ENCODE results near the gene NKAIN2. TPM values are rescaled to one million over a fixed set of nuclear protein-coding genes. Genes with fewer than 3 reads are reported as not detected.
"Not testable (repeated sequence)": the region's sequence is repeated elsewhere in the genome, so short reads cannot be mapped to it uniquely, and the experiment has no call there.

Gene NKAIN2
- polyA plus RNA-seq, 1 donor from 2014 or later = not detected

DNA sequence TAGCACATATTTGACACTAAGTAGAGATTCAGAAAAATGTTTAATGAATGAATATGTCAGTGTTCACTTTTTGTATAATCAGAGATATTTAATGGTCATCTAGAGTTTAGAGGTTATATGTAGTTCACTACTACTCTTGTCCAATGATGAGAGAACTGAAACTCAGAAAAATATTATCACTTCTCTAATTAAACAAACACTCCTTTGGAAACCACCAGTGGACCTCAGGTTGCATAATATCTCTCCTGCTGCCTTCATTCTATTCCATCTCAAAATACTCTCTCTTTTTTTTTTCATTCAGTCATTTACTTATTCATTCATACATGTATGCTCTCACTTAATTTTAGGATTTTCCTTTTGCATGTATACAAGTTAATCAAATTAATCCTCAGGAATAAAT is 735.4 kb downstream of the NKAIN2 start:
- peaks cover 0 to 4% (median 0%) of the 10 kb centered on the region in 3 donors for H3K9me3 Mint-ChIP-seq
- no peak overlapping the region for H3K27ac Mint-ChIP-seq
- H3K4me1 Mint-ChIP-seq = no peaks in the 10 kb centered on the region
- H3K27me3 Mint-ChIP-seq = no peaks in the 10 kb centered on the region
- no peak overlapping the region for H3K4me3 Mint-ChIP-seq
- no peaks in the 10 kb centered on the region for H3K36me3 Mint-ChIP-seq

DNA sequence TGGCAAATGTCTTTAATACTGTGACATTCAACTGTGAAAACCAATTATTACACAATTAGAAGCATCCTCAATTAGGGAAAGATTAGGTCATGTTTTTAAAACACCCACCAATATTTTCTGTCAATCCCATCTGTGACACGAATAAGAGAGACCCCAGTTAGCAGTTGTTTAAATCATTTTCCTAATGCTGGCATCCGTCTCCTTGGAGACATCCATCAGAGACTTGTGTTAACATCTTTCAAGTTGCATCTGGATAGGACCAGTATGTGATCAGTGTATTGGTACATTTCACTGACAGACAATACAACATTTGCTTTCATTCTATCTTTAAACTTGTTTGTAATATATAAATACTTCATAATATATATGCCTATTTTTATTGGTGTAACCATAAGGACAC is 737.9 kb downstream of the NKAIN2 start:
- H3K27ac Mint-ChIP-seq = no peak overlapping the region
- H3K4me1 Mint-ChIP-seq = no peaks in the 10 kb centered on the region
- H3K4me3 Mint-ChIP-seq = no peak overlapping the region
- no peaks in the 10 kb centered on the region for H3K27me3 Mint-ChIP-seq
- H3K36me3 Mint-ChIP-seq = no peaks in the 10 kb centered on the region
- H3K9me3 Mint-ChIP-seq = peaks cover 0 to 4% (median under 1%) of the 10 kb centered on the region in 3 donors

GRCh38 chr6:124546601-124547000 is 742.9 kb downstream of the NKAIN2 start:
- H3K36me3 Mint-ChIP-seq = no peaks in the 10 kb centered on the region
- H3K4me3 Mint-ChIP-seq = no peak overlapping the region
- H3K9me3 Mint-ChIP-seq = peaks cover 0 to 8% (median 0%) of the 10 kb centered on the region in 3 donors
- H3K4me1 Mint-ChIP-seq = no peaks in the 10 kb centered on the region
- no peaks in the 10 kb centered on the region for H3K27me3 Mint-ChIP-seq
- H3K27ac Mint-ChIP-seq = no peak overlapping the region

DNA sequence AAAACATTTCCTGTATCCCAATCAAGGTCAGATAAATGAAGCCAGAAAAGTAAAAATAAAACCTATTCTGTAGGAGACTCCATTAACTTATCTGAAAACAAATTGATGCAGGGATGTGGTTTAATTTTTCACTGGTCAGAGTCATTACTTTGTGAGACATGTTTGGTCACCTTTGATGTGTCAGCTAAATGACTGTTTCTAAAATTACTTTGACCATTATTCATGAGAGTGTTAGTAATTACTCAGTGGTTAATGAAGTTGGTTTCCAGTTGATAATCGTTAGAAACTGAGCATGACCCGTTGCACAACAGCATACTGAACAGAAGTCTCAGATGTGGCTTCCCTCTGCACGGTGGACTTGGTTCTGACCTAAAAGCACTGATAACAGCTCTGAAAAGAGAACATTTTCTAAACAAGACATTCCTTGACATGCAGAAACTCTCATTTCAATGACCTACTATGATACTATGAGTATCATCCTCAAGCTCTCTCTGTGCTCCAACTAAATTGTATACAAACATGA is 748.1 kb downstream of the NKAIN2 start:
- Mint-ChIP-seq H3K9me3 (peaks cover 0 to 7% (median 6%) of the 10 kb centered on the region in 3 donors), H3K4me3 (no peak overlapping the region), H3K27ac (no peak overlapping the region), H3K27me3 (no peaks in the 10 kb centered on the region), H3K4me1 (no peaks in the 10 kb centered on the region), H3K36me3 (no peaks in the 10 kb centered on the region)

DNA sequence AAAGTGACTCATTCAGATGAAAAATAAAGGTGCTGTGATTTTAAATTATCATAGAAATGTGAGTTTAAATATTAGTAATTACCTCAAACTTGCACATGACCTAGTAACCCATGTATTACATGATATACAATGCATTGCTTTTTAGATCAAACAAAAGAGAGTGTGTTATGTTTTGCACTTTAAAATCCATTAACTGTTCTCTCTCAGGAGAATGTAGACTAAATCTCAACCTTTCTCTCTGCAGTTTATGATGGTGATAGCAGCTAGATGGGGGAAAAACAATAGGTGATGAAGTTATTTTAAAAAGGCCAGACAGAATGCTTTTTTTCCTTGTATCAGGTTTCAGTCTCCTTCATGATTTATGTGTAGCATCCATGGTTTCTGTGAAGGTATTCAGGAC is 754.2 kb downstream of the NKAIN2 start:
- Mint-ChIP-seq H3K4me3 (no peak overlapping the region), H3K4me1 (no peaks in the 10 kb centered on the region), H3K9me3 (peaks cover 0 to 17% (median 2%) of the 10 kb centered on the region in 3 donors), H3K27me3 (no peaks in the 10 kb centered on the region), H3K27ac (no peak overlapping the region), H3K36me3 (no peaks in the 10 kb centered on the region)

- H3K27ac Mint-ChIP-seq, H3K27me3 Mint-ChIP-seq, H3K4me1 Mint-ChIP-seq, H3K4me3 Mint-ChIP-seq, H3K36me3 Mint-ChIP-seq: not testable (repeated sequence)
- H3K9me3 Mint-ChIP-seq = peaks cover 0 to 22% (median 3%) of the 10 kb centered on the region in 3 donors
Measured at GRCh38 chr6:124560078-124560477, 756.4 kb downstream of the NKAIN2 start.

DNA sequence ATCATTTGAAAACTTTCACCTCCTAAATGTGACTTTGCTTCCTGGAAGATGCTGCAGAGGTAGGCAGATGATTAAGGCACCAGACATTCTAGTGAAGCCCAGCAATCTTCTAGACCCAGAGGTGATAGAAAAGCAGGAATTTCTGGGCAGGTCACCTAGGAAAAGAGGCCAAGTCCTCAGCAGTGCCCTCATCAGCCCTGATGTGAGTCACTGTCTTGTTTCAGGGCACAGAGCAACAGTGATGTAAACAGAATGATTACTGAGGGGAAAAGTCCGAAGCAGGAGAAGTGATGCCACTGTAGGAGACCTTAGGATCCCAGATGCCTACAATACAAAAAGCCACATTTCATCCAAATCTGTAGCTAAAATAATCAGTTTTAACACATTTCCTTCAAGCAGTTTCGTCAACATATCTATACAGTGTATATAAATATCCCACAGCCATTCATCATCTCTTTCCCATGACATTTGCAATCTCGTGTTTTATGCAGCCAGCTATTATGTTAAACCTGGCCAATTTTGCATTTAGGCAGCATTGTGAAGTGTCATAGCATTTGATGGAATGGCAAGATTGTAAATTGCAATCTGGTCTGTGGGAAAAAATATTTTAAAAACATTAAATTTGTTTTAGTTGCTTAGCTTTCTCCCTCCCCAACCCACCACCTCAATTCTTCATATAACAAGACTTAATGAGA is 757.4 kb downstream of the NKAIN2 start:
- Mint-ChIP-seq H3K9me3 (peaks cover under 1 to 21% (median 8%) of the 10 kb centered on the region in 3 donors), H3K4me1 (no peaks in the 10 kb centered on the region), H3K27ac (no peak overlapping the region), H3K27me3 (no peaks in the 10 kb centered on the region), H3K4me3 (no peak overlapping the region), H3K36me3 (no peaks in the 10 kb centered on the region)

DNA sequence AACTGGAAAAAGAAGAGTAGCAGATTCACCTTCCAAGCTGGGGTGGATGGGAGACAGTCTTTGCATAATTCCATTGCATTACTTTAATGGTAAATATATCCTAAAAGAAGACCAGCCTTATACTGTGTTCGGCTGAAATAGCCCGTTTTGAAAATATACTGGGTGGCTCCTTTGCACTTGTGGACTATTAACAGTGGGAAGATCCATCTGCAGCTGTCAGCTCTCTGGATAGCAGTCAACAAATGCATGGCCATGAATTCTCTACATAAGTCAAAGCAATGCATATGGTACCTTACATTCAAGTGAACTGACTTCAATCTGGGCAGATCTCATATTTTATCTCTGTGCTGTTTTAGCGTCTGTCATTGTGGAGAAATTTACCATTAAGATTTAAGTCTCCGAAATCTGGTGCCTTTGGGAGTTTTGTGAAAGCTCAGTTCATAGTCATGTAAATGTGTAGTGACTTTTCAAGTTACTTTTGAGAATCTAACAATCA is 758.0 kb downstream of the NKAIN2 start:
- Mint-ChIP-seq H3K27me3 (no peaks in the 10 kb centered on the region), H3K36me3 (no peaks in the 10 kb centered on the region), H3K4me3 (no peak overlapping the region), H3K4me1 (no peaks in the 10 kb centered on the region), H3K9me3 (peaks cover 3 to 15% (median 8%) of the 10 kb centered on the region in 3 donors), H3K27ac (no peak overlapping the region)

GRCh38 chr6:124564125-124564524 is 760.5 kb downstream of the NKAIN2 start:
- not testable (repeated sequence) for H3K36me3 Mint-ChIP-seq, H3K4me3 Mint-ChIP-seq, H3K9me3 Mint-ChIP-seq, H3K27me3 Mint-ChIP-seq, H3K4me1 Mint-ChIP-seq, H3K27ac Mint-ChIP-seq

DNA sequence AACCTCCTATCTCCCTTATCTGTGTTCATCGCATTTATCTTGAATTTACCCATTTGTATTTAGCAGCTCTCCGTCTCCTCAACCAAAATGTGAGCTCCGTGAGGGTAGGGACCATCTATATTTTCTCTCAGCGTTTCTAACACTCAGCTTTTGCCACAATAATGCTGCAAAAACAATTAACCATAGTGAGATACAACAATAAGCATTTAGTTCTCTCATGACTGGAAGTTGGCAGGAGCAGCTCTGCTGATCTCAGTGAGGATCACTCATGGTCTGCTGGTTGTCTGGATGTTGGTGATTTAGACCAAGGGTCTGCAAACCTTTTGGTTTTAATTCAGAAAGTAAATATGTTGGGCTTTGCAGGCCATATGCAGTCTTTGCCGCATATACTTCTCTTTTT is 763.7 kb downstream of the NKAIN2 start:
- H3K27ac Mint-ChIP-seq = no peak overlapping the region
- peaks cover 11 to 14% (median 13%) of the 10 kb centered on the region in 3 donors for H3K9me3 Mint-ChIP-seq
- no peaks in the 10 kb centered on the region for H3K4me1 Mint-ChIP-seq
- H3K4me3 Mint-ChIP-seq = no peak overlapping the region
- no peaks in the 10 kb centered on the region for H3K36me3 Mint-ChIP-seq
- no peaks in the 10 kb centered on the region for H3K27me3 Mint-ChIP-seq

DNA sequence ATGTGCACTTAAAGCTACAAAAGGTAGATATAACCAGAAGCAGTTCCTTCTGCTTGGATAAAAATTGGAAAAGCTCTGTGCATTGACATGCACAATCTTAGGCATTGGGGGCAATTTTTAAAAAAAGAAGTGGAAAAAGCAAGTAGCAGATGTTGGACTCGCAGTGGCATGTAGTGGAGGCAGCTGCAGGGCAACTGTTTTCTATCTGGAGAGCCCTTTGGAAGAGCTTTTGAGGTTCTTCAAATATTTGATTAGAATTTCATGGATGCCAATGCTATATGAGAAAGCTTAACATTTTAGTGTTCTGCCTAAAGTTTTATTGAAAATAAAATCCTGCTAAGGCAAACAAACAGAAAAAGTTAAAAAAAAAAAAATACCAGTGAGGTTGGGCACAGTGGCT is 770.3 kb downstream of the NKAIN2 start:
- H3K27me3 Mint-ChIP-seq = no peaks in the 10 kb centered on the region
- no peak overlapping the region for H3K4me3 Mint-ChIP-seq
- H3K27ac Mint-ChIP-seq = no peak overlapping the region
- H3K9me3 Mint-ChIP-seq = peaks cover 5 to 9% (median 7%) of the 10 kb centered on the region in 3 donors
- H3K36me3 Mint-ChIP-seq = peaks cover under 1% of the 10 kb centered on the region
- H3K4me1 Mint-ChIP-seq = no peaks in the 10 kb centered on the region

DNA sequence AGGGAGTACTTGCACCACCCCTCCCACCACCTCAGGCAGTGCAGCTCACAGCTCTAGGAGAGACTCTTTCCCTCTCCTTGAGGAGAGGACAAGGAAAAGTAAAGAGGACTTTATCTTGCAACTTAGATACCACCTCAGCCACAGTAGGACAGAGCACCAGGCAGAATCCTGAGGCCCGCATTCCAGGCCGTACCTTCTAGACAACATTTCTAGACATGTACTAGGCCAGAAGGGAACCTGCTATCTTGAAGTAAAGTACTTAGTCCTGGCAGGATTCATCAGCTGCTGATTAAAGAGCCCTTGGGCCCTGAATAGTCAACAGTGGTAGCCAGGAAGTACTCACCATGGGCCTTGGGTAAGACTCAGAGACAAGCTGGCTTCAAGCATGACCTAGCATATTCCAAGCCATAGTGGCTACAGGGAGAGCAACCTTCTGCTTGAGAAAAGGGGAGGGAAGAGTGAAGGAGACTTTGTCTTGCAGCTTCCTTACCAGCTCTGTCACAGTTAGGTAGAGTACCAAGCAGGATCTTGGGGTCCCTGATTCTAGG is 774.1 kb downstream of the NKAIN2 start:
- Mint-ChIP-seq H3K36me3 (peaks cover 2% of the 10 kb centered on the region), H3K4me3 (no peak overlapping the region), H3K27ac (no peak overlapping the region), H3K4me1 (no peaks in the 10 kb centered on the region), H3K27me3 (no peaks in the 10 kb centered on the region), H3K9me3 (peaks cover 3 to 9% (median 4%) of the 10 kb centered on the region in 3 donors)

GRCh38 chr6:124590001-124590400 is 786.3 kb downstream of the NKAIN2 start:
- Mint-ChIP-seq H3K27ac (no peak overlapping the region), H3K4me1 (no peaks in the 10 kb centered on the region), H3K9me3 (peaks cover 2 to 12% (median 4%) of the 10 kb centered on the region in 3 donors), H3K36me3 (no peaks in the 10 kb centered on the region), H3K27me3 (no peaks in the 10 kb centered on the region), H3K4me3 (no peak overlapping the region)

DNA sequence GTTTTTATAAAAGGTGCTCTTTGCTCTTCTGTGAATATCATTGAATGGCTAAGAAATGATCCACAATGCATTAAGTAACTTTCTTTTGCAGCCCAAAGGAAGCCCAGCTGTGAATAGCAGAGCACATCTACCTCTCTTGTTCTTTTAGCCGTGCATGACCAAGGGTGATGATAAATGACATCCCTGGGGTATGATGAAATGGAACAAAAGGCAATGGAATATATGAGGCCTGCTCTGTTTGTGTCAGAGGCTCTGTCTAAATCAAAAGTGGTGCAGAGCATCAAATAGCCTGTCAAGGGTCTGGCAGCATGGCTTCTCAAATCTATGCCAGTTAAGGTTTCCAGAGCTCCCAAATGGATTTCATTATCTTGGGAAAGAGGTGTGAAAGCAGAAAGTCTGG is 796.0 kb downstream of the NKAIN2 start:
- H3K4me1 Mint-ChIP-seq = no peaks in the 10 kb centered on the region
- H3K4me3 Mint-ChIP-seq = no peak overlapping the region
- H3K9me3 Mint-ChIP-seq = peaks cover 0 to 6% (median under 1%) of the 10 kb centered on the region in 3 donors
- H3K36me3 Mint-ChIP-seq = no peaks in the 10 kb centered on the region
- no peak overlapping the region for H3K27ac Mint-ChIP-seq
- H3K27me3 Mint-ChIP-seq = no peaks in the 10 kb centered on the region

DNA sequence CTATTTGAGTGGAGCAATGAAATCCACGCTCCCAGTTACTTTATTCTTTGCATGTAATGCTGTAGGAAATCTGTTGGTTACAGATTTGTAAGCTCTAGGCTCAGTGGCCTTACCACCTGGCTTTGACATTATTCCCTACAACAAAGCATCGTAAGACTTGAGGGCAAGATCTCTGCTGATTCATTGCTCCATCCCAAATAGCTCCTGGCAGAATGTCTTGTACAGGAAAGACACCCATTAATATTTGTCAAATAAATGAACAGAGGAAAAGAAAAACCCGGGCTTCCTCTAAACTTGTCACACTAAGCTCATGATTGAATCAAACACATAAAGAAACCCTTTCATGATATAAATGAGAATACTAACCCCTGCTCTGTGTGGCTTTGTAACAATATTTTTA is 801.1 kb downstream of the NKAIN2 start:
- no peaks in the 10 kb centered on the region for H3K36me3 Mint-ChIP-seq
- H3K4me3 Mint-ChIP-seq = no peak overlapping the region
- peaks cover 2 to 10% (median 3%) of the 10 kb centered on the region in 3 donors for H3K9me3 Mint-ChIP-seq

More for the DNA sequence above, 801.1 kb downstream of the NKAIN2 start:
- Mint-ChIP-seq H3K27me3 (no peaks in the 10 kb centered on the region), H3K27ac (no peak overlapping the region), H3K4me1 (no peaks in the 10 kb centered on the region)

All from IgD-negative memory B cell (primary cell).